Stimulated activated CD4-positive, alpha-beta T cell treated with anti-CD3 and anti-CD28 coated beads, TNF-alpha, amount 100 ng/mL, for 1 hour (primary cell): ENCODE results near the gene PLA2G6.
"Not testable (repeated sequence)": the region's sequence is repeated elsewhere in the genome, so short reads cannot be mapped to it uniquely, and the experiment has no call there.

Experiments
- DNase-seq, 3 donors: peaks; one replicate each; pipeline ENCODE4 v3.0.0-alpha.2; 2020; ENCODE audit warnings: low read depth in 3 of 3, low spot score in 1 of 3

PLA2G6 gene

GRCh38 chr22:38086942-38087341, 94.7 kb downstream of the PLA2G6 start:
- no peak for DNase-seq

GRCh38 chr22:38086001-38086845, 95.4 kb downstream of the PLA2G6 start:
- DNase-seq, result no peak

GRCh38 chr22:38085501-38085900, 96.1 kb downstream of the PLA2G6 start:
- no peak for DNase-seq

DNA sequence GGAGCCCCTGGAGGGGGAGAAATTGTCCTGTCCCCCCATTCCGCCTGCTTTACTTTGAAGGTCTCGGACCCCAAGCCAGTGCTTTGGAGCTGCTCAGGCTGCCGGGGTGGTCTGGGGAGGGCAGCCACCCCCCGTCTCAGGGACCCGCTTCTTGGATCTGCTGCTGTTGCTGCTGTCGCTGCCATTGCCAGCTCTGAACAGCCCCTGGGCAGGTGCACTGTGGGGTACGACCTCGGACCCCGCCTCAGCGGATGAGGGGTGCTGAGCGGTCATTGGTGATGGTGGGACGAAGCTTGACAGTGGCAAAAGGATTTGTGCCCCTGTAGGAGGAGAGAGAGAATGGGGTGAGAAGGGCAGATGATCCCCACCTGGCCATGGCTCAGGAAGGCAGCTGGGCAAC, 96.6 kb downstream of the PLA2G6 start:
- no peak for DNase-seq

- no peak for DNase-seq
Observed at GRCh38 chr22:38083931-38084631, 97.5 kb downstream of the PLA2G6 start, which contains the start of gene SLC16A8. Gene SLC16A8 (minus strand): TSS chr22:38084184. CDS start chr22:38082873, 1,311 bp downstream.

DNA sequence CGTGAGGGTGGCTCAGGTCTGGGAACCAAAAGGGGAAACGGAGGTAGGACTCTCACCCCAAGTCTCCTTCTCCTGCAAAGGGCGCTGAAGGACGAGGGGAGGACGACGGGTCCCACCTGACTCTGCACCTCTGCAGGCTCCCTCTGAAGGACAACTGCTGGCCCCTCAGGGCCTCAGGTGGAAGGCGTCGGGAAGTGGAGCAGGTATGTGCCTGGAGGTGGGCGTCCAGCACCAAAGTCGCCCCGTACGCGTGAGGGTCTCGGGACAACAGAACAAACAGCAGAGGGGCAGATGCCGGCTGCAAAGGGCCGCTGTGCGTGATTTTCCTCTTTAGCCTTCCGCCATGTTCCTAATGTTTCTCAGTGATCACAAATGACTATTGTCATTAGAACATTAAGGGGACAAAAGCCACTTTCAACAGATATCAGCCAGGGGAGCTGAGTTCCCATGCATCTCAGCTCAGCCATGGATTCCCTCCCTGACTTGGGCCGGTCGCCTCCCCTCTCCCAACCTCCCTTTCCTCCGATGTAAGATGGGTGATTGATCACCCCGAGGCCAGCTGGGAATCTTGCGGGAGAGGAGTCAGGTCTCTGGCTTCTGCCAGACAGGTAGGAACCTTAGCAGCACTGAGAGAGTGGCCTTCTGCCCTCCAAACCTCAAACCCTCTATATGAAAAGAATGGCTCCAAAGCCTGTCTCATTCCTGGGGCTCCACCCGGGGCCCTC, 98.5 kb downstream of the PLA2G6 start:
- DNase-seq, result no peak

DNA sequence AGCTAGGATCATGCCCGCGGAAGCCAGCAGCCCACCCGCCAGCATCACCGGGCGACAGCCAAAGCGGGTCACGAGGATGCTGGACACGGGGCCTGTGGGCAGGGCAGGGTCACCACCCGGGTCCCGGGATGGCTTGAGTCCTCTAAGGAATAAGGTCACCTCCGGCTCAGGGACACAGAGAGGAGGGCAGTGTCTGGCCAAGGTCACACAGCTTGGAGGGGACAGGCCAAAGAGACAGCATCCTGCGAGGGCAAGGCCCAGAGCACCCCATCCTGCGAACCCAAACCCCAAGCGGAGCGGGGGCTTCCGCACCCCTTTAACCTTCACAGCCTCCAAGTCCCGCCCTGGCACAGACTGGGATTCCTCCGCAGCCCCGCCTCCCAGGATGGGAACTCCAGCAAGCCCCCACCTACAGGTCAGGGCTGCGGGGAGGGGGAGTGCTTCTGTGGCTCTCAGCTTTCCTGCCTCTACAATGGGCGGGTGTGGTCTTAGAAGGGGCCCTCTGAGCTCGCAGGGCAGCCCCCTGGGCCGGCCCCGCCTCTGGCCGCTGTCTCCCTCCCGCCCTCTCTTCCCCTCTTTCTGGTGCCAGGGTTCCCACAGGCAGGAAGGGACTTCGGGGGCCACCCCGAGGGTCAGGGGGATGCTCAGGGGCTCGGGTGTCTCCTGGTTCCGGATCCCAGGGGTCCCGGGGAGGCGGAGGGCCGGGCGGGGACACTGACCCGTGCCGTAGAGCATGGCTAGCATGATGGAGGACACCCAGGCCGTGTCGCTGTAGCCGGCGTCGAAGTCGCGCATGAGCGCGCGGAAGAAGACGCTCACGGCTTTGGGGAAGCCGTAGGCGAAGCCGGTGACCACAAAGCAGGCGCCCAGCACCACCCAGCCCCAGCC, 99.4 kb downstream of the PLA2G6 start:
- DNase-seq, result no peak

DNA sequence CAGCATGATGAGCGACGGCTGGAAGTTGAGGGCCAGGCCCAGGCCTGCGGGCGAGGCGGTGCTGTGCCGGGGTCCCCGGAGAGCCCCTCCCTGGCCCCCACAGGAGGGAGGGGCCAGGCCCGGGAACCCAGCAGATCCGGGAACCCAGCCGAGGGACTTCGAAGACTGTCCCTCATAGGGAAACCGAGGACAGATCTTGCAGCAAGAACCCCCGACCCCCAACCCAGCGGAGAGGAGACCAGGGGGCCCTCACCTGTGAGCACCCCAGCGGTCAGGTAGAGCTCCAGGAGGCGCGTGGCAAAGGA, 100.0 kb downstream of the PLA2G6 start:
- no peak for DNase-seq

DNA sequence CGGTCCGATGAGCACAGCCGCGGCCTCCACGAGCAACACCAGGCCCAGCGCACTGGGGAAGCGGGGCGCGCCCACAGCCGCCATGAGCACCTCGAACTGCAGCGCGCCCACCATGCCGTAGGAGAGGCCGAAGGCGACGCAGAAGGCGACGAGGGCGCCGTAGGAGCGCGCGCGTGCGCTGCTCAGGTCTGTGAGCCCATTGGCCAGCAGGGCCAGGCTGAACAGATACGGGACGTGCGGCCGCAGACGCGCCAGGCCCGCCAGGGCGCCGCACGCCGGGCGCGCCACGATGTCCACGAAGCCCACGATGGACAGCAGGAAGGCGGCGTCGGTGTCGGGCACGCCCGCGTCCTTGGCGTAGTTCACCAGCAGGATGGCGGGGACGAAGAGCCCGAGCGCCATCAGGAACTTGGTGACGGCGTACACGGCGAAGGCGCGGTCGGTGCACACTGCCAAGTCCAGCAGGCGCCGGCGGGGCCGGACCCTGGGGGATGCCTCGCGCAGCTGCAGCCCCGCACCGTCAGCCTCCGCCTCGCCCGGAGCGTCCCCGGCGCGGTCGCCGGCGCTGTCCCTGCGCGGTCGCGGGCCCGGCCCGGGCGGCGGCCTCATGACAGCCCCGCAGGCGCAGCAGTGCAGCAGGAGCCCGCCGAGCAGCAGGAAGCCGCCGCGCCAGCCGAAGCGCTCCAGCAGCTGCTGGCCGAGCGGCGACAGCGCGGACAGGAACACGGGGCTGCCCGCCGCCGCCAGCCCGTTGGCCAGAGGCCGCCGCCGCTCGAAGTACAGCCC, 100.6 kb downstream of the PLA2G6 start:
- no peak for DNase-seq

DNA sequence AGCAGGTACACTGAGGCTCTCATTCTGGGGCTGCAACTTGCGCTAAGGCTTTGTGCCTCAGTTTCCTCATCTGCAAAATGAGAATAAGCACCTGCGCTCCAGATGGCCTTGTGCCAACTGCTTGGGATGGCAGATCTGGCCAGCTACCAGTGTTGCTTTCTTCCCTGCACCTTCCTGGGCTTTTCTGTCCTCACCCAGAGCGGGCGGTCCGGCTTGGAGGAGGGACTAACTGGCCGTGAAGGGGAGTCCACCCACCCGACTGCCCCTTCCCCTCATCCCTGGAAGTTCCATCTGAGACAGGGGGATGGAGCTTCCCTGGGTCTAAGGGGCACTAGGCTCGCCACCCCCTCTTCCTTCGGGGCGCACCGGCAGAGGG, 101.2 kb downstream of the PLA2G6 start:
- DNase-seq, result no peak

DNA sequence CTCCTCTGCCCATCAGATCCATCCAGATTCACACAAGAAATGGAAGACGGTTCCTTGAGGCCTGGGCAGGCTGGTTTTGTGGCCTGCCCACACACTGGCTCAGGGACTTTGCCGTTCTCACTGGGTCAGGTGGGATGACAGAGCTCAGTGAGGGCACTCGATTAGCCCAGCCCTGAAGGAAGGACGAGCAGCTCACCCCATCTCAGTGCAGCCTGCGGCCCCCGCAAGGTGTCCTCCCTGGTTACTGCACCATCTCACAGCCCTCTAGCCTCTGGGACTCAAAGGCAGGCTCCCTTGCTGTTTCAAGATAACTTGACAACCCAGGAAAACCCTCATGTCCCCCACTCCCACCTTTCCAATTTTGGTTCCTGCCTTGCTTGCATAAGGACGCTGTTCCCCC, 101.8 kb downstream of the PLA2G6 start:
- DNase-seq, result no peak

DNA sequence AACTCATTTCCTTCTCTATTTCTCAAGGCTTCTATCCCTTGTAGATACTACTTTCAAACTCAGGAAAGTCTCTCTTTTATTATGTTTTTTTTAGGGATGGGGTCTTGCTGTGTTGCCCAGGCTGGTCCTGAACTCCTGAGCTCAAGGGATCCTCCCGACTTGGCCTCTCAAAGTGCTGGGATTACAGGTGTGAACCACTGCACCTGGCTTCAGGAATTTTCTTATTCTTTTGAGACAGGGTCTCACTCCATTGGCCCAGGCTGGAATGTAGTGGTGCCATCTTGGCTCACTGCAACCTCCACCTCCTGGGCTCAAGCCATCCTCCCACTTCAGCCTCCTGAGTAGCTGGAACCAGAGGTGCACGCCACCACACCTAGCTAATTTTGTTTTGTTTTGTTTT, 102.4 kb downstream of the PLA2G6 start:
- not testable (repeated sequence) for DNase-seq

GRCh38 chr22:38078046-38078840, 103.4 kb downstream of the PLA2G6 start:
- DNase-seq, result no peak

- no peak for DNase-seq
Observed at GRCh38 chr22:38077595-38077994, 104.0 kb downstream of the PLA2G6 start.

DNA sequence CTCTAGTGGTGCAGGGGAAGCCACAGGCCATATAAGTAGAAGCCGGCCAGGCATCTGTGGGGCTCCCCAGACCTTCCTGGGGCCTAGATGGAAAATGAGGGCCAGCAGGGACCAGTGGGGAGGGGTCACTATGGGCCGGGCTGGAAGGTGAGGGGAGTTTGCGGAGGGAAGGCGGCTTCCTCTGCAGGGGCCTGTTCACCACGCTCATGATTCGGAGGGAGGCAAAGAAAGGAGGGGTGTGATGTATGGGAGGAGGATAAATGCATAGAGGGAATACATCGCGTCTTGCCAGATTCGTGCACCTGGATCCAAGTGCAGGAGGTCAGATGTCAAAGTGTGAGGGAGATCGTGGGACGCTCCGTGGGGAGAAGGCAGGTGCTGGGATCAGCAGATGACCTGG, 104.5 kb downstream of the PLA2G6 start:
- DNase-seq, result no peak

GRCh38 chr22:38075961-38076360, 105.7 kb downstream of the PLA2G6 start:
- no peak for DNase-seq

DNA sequence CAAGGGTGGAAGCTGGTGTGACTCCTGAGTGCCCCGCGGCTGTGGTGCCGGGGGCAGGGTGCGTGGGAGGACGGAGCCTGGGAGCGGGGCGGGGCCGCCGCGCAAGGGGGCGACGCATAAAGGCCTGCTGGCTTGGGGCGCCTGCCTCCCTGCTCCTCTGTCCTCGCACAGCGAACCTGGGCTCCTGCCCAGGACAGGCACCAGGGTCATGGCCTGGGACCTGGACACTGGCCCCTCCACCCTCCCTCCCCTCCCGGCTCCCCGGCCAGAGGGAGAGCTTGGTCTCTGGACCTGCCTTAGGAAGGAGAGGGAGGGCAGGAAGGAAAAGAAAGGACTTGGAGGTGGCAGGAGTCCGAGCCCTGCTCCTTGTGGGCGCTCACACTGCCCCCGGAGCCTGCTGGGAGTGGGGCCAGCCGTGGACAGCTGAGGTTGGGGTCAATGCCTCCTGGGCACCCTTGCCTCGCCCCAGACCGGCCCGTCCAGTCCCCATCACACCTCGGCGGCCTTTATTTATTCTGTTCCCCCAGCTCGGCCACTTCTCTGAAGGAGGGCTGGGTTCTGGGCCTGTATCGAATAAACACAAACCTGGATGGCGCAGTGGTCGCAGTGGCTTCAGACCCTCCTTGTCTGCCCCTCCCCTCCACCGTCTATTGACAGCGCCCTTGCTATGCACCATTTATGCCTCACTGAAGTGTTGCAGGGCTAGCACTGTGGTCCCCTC, 106.4 kb downstream of the PLA2G6 start:
- no peak for DNase-seq

GRCh38 chr22:38074181-38075104, 107.2 kb downstream of the PLA2G6 start:
- DNase-seq, result no peak
